ENCODE measurements around the gene CHST8. TPM values are rescaled to one million over a fixed set of nuclear protein-coding genes. Genes with fewer than 3 reads are reported as not detected.

CHST8 gene
- total RNA-seq, 2 donors from 2014 or later, result not detected

DNA sequence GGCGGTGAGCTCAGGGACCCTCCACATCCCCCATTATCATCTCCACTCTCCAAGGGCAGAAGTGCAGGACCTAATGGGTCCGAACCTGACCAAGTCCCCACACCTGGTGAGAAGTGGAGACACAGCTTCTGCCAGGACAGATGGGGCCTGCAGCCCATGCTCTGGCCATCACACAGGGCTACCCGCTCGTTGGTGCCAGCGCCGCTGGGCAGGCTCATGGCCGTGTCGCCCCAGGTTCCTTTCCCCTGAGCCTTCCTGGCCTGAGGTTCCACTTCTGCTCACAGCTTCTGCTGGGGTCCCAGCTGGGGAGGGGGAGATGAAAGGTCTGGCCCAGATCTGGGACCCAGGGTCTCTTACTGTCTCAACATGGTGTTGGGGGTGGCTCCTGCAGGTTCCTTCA lies 126.5 kb downstream of the CHST8 start:
- DNase-seq, result no peak
- ATAC-seq (replicated peaks in 1 of 2), result no peak
- H3K9me3 Mint-ChIP-seq, result no peaks in the 10 kb centered on the region
- H3K4me1 Mint-ChIP-seq (ENCODE audit: low read depth), result no peaks in the 10 kb centered on the region
- no peak overlapping the region for H3K27ac Mint-ChIP-seq
- no peak overlapping the region for H3K4me3 Mint-ChIP-seq
- H3K36me3 Mint-ChIP-seq (ENCODE audit: insufficient read depth in 2 of 2), result no peaks in the 10 kb centered on the region
- H3K27me3 Mint-ChIP-seq (ENCODE audit: low read depth), result peaks cover 6% of the 10 kb centered on the region

DNA sequence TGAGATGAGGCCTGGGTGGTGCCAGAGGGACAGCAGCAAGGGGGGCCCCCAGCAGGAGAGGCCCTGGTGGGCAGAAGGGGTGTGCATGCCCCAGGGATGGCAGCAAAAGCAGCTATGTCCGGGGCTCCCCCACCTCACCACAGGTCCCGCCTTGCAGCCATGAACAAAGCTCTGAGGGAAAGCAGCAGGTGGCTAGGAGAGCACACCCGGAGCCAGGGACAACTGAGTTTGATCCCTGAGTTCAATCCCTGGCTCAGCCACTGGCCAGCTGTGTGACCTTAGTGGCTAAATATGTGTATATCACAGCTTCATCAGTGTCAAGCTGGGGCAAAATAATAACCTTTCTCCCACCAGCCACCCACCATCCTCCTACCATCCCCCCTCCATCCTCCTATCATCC lies 127.3 kb downstream of the CHST8 start:
- peaks cover 6% of the 10 kb centered on the region for H3K27me3 Mint-ChIP-seq (ENCODE audit: low read depth)
- no peaks in the 10 kb centered on the region for H3K4me1 Mint-ChIP-seq (ENCODE audit: low read depth)
- DNase-seq, result no peak
- no peaks in the 10 kb centered on the region for H3K9me3 Mint-ChIP-seq
- no peak for ATAC-seq (replicated peaks in 1 of 2)
- H3K27ac Mint-ChIP-seq, result no peak overlapping the region
- no peak overlapping the region for H3K4me3 Mint-ChIP-seq
- H3K36me3 Mint-ChIP-seq (ENCODE audit: insufficient read depth in 2 of 2), result no peaks in the 10 kb centered on the region

DNA sequence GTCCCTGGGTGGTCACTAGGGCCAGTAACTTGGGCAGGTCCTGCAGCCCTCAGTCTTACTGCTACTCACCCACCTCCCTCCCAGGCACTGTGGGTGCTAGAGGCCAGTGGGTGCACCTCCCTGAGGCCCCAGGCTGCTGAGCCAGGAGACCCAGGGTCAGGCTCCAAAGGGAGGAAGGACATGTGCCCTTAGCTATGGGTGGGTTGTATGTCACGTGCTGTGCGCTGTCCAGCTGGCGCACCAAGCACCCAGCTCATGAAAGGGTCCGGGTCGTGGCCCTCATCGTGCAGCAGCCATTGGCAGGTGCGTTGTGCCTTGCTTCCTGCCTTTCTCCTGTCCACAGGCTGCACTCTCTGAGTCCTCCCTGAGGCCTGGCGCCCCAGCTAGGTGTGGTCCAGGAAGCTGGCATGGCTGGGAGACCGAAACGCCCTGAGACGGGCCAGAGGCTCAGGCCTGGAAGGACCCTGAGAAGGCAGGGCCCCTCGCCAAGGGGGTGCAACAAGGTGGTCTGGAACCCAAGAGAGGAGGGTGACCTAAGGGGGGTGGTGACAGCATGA lies 127.9 kb downstream of the CHST8 start:
- Mint-ChIP-seq H3K27me3 (ENCODE audit: low read depth) (peaks cover 6% of the 10 kb centered on the region), H3K4me3 (no peak overlapping the region), H3K4me1 (ENCODE audit: low read depth) (no peaks in the 10 kb centered on the region), H3K36me3 (ENCODE audit: insufficient read depth in 2 of 2) (no peaks in the 10 kb centered on the region), H3K27ac (no peak overlapping the region), H3K9me3 (no peaks in the 10 kb centered on the region)
- DNase-seq, result no peak
- ATAC-seq (replicated peaks in 1 of 2), result no peak

DNA sequence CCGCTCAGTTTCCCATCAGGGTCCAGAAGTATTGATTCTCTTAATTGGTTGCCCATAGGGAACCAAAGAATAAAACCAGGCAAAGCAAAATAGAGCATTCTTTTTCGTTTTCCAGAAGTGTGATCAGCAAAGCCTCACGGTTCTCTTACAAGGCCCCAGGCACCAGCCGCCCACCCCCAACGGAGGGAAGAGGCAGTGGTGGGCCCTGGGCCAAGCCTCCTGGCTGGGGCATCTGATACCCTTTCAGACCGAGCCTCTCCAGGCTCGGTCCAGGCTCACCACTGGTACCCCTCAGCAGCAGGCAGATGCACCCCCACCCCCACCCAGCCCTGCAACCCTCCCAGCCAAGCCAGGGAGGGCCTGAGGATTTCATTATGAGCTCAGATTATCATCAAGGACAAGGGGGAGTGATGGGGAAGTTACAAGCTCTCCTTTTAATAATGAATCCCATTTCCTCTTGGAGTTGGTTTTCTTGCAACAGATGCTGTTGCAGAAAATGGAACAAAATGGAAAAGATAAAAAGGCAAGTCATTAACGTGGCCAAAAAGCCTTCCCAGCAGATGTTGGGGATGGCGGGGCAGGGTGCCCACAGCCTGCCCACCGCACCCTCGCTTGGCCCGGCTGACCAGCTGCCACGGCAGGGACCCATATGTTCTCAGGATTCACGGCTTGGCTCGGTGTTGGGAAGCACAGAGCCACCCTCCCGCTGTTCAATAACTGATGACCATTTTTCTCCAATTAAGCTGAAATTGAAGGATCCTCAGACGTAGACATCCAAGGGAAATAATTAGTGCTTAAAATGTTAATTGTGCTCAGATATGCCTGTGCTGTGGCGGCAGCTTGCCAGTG lies 129.1 kb downstream of the CHST8 start:
- no peak for DNase-seq
- H3K4me1 Mint-ChIP-seq (ENCODE audit: low read depth), result no peaks in the 10 kb centered on the region
- H3K9me3 Mint-ChIP-seq, result no peaks in the 10 kb centered on the region
- H3K27ac Mint-ChIP-seq, result no peak overlapping the region
- H3K4me3 Mint-ChIP-seq, result no peak overlapping the region
- ATAC-seq (replicated peaks in 1 of 2), result no peak
- H3K27me3 Mint-ChIP-seq (ENCODE audit: low read depth), result no peaks in the 10 kb centered on the region
- H3K36me3 Mint-ChIP-seq (ENCODE audit: insufficient read depth in 2 of 2), result no peaks in the 10 kb centered on the region

DNA sequence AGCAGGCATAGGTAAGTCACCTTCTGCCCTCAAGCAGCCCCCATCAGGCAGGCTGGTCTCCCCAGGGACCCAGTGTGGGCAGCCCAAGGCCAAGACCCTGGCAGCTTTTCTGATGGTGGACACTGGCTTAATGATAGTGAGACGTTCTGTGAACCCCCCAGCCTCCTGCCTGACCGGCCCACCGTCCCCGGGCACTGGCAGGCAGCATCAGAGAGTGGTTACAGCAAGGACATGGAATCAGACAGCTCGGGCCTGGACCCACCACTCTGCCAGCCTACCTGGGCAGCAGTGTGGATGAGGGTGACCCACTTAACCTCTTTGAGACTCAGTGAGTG lies 129.7 kb downstream of the CHST8 start:
- Mint-ChIP-seq H3K36me3 (ENCODE audit: insufficient read depth in 2 of 2) (no peaks in the 10 kb centered on the region), H3K27me3 (ENCODE audit: low read depth) (no peaks in the 10 kb centered on the region), H3K4me1 (ENCODE audit: low read depth) (no peaks in the 10 kb centered on the region), H3K4me3 (no peak overlapping the region), H3K27ac (no peak overlapping the region), H3K9me3 (no peaks in the 10 kb centered on the region)
- ATAC-seq (replicated peaks in 1 of 2) (no peak), DNase-seq (no peak)

DNA sequence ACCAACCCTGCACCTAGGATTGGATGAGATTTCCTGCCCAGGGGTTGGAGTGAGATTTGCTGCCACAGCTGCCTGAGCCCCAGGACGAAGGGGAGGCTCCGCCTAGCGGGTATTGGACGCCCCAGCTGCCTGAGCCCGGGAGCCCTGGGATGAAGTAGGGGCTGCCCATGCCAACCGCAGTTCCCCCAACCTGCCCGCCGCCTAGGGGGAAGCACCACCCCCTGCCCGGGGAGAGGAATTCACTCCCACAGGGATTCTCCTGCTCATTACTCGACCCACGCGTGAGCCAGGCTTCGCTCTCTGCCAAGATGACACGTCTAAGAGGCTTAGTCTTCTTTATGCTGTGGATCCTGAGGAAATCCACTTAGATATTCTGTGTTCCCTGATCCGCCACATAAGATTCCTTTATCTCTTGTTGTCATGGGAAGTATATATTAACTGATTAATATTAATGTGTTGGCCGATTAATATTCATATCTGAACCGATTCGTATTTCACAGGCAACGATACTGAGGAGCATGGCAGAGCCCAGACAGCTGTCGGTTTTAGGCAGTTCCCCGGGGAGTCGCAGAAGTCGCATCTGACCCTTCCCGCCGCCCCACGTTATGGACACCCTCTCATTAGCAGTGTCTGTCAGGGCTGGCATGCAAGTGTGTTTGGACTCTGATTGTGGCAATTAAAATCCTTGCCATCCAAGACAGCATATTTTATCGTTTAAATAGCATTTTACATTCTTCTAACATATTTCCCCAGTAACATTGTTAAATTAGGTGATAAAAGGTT lies 130.5 kb downstream of the CHST8 start:
- Mint-ChIP-seq H3K4me3 (no peak overlapping the region), H3K36me3 (ENCODE audit: insufficient read depth in 2 of 2) (no peaks in the 10 kb centered on the region), H3K4me1 (ENCODE audit: low read depth) (no peaks in the 10 kb centered on the region), H3K27me3 (ENCODE audit: low read depth) (no peaks in the 10 kb centered on the region), H3K9me3 (no peaks in the 10 kb centered on the region), H3K27ac (no peak overlapping the region)
- ATAC-seq (replicated peaks in 1 of 2) (no peak), DNase-seq (no peak)

DNA sequence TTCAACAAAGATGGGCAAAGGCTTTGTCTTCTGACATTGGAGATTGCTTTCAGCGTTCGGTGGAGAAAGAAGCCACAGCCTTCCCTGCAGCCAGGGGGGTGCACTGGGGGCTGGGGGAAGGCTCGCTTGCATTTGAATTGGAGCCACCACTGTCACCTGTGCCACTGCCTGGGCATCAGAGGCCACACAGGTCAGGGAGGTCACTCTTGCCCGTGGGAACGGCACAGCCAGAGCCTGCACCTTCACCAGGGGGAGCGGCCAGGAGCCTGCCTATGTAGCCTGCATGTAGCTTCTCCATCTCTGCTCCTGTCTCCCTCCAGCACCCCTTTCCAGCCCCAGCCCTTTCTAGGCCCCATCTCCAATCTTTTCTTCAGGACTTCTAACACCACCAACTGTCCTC lies 131.2 kb downstream of the CHST8 start:
- H3K9me3 Mint-ChIP-seq, result no peaks in the 10 kb centered on the region
- no peak for DNase-seq
- no peak for ATAC-seq (replicated peaks in 1 of 2)
- H3K4me1 Mint-ChIP-seq (ENCODE audit: low read depth), result no peaks in the 10 kb centered on the region
- no peaks in the 10 kb centered on the region for H3K36me3 Mint-ChIP-seq (ENCODE audit: insufficient read depth in 2 of 2)
- no peak overlapping the region for H3K27ac Mint-ChIP-seq
- no peaks in the 10 kb centered on the region for H3K27me3 Mint-ChIP-seq (ENCODE audit: low read depth)
- H3K4me3 Mint-ChIP-seq, result no peak overlapping the region

DNA sequence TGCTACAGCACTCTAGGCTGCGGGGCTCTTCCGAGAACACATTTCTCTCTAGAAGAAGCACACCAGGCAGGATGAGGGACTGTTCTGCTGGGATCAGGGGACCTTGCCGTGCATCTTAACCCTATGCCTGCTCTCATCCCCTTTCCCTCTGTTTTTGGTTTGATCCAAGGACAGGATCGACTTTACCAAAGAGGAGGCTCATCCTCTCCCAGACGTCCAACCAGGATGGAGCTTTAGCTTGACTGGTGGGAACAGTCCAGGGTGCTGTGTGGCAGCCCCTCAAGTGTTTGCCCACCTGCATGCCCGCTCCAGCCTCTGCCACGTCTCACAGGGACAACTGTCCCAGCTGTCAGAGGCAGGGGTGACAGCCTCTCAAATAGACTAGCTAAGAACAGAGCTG lies 132.6 kb downstream of the CHST8 start:
- H3K4me3 Mint-ChIP-seq, result no peak overlapping the region
- H3K27me3 Mint-ChIP-seq (ENCODE audit: low read depth), result no peaks in the 10 kb centered on the region
- DNase-seq, result no peak
- H3K4me1 Mint-ChIP-seq (ENCODE audit: low read depth), result no peaks in the 10 kb centered on the region
- H3K36me3 Mint-ChIP-seq (ENCODE audit: insufficient read depth in 2 of 2), result no peaks in the 10 kb centered on the region
- no peak overlapping the region for H3K27ac Mint-ChIP-seq
- no peaks in the 10 kb centered on the region for H3K9me3 Mint-ChIP-seq
- no peak for ATAC-seq (replicated peaks in 1 of 2)

DNA sequence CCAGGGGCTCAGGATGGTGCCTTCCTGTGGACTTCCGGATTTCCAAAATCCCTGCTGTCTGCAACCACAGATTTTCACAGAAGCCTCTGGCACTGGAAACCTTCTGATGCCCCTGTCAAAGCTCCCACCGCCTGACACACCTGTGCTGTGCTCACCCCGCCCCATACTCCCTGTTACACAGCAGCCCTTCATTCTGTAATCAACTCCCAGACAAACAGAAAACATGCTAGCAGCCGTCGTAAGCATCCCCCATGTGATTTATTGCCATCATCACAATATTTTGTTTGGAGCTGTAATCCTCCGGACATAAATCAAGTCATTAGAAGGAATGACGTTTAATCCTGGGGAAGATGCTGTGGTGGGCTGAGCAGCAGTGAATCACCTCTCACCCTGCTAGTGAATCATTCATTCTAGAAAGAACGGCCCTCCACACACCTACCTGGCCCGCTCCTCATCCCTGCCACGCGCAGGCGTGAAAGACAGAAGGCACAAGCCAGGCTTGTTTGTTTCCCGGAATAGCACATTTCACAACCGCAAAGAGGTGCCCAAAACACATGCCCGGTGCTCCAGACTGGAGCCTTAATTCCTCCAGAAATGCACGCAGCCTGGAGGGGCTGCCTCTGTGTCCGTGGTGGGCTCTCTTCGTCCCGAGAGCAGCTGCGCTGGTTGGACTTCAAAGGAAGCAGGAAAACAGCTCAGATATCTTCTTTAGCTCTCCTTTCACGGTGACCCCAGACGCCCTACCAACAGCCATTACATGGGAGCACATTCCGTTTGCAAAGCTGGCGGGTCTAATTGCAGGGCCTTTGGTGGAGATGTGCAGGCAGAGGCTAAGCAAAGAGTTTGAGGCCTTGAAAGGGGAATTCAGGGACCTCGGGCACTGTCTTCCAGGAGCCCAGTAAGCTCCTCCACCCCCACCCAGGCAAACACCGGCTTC lies 133.6 kb downstream of the CHST8 start:
- Mint-ChIP-seq H3K4me3 (no peak overlapping the region), H3K27me3 (ENCODE audit: low read depth) (no peaks in the 10 kb centered on the region), H3K9me3 (no peaks in the 10 kb centered on the region), H3K36me3 (ENCODE audit: insufficient read depth in 2 of 2) (no peaks in the 10 kb centered on the region), H3K4me1 (ENCODE audit: low read depth) (no peaks in the 10 kb centered on the region), H3K27ac (no peak overlapping the region)
- DNase-seq (no peak), ATAC-seq (replicated peaks in 1 of 2) (no peak)

DNA sequence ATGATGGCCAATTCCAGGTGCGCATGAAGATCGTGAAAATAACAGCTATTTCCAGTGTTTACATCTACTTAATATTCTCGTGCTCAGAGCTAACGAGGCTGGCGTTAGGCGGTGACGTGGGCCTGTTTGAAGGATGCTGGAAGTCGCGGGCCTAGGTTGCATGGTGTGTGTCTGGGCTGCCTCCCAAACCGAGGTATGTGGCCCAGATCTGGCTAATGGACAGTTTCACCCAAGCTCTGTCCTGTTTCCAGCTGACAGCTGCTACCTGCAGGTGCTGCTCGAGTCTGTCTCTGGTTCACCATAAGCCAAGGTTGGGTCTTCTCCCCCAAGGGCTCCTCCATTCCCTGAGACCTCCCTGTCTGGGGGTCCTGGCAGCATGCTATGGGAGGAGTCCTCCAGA lies 134.4 kb downstream of the CHST8 start:
- Mint-ChIP-seq H3K36me3 (ENCODE audit: insufficient read depth in 2 of 2) (no peaks in the 10 kb centered on the region), H3K9me3 (no peaks in the 10 kb centered on the region), H3K4me1 (ENCODE audit: low read depth) (no peaks in the 10 kb centered on the region), H3K27me3 (ENCODE audit: low read depth) (no peaks in the 10 kb centered on the region), H3K4me3 (no peak overlapping the region), H3K27ac (no peak overlapping the region)
- no peak for DNase-seq
- no peak for ATAC-seq (replicated peaks in 1 of 2)

DNA sequence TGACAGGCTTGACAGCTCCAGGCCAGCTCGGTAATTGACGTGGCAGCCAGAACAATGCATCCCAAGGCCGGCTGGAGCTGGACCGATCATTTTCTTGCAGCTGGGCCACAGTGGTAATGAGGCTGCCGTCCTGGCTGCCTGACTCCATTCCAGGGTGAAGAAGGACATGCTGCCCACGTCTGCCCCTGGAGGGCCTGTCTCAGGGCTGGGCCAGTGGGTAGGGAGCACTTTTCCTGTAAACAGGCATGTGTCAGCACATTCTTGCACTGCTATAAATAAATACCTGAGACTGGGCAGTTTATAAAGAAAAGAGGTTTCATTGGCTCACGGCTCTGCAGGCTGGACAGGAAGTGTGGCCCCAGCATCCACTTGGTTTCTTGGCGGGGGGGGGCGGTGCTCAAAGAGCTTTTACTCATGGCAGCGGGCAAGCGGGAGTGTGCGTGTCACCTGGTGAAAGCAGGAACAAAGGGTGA lies 136.8 kb downstream of the CHST8 start:
- H3K27me3 Mint-ChIP-seq (ENCODE audit: low read depth), result no peaks in the 10 kb centered on the region
- ATAC-seq (replicated peaks in 1 of 2) (no peak), DNase-seq (no peak)

DNA sequence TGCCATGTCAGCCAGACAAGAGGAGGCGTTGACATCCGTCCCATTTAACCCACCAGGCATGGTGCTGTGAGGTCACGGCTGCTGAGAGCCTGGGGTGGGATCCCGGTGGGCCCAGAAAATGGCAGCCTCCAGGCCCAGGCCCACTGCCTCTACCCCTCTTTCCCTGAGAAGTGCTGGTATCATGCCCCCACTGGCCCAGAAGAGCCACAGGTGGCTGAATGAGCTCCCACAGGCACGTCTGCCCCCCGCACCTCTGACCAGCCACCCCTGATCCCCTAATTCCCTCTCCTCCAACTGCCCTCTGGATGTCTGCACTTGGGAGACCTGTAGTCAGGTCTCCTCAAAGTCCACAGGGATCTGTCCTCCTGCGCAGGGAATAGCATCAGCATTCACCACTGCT lies 137.6 kb downstream of the CHST8 start:
- DNase-seq (no peak), ATAC-seq (replicated peaks in 1 of 2) (no peak)
- no peaks in the 10 kb centered on the region for H3K27me3 Mint-ChIP-seq (ENCODE audit: low read depth)
- H3K27ac Mint-ChIP-seq, result no peak overlapping the region
- H3K36me3 Mint-ChIP-seq (ENCODE audit: insufficient read depth in 2 of 2), result no peaks in the 10 kb centered on the region
- H3K4me1 Mint-ChIP-seq (ENCODE audit: low read depth), result no peaks in the 10 kb centered on the region
- no peaks in the 10 kb centered on the region for H3K9me3 Mint-ChIP-seq
- no peak overlapping the region for H3K4me3 Mint-ChIP-seq

More for the DNA sequence above, 136.8 kb downstream of the CHST8 start:
- Mint-ChIP-seq H3K4me1 (ENCODE audit: low read depth) (no peaks in the 10 kb centered on the region), H3K9me3 (no peaks in the 10 kb centered on the region), H3K36me3 (ENCODE audit: insufficient read depth in 2 of 2) (no peaks in the 10 kb centered on the region), H3K27ac (no peak overlapping the region), H3K4me3 (no peak overlapping the region)
